DOHH2 (cell line): ENCODE data around the gene CMTM4.

ENCODE experiments used
- H3F3A ChIP-seq: fragments of 200-600 bp; sonication (generic), shearing (Covaris generic); 2 replicates; pipeline ENCODE4 v1.6.0; 2016; ENCODE audit warnings: antibody characterized with exemption, mild to moderate bottlenecking; ENCODE audit not compliant: control insufficient read depth, insufficient read depth
- H3K27ac ChIP-seq: fragments of 200-600 bp; sonication (generic); 2 replicates; pipeline ENCODE4 v1.5.1; 2014; ENCODE audit warnings: low read depth, mild to moderate bottlenecking, low read length, moderate library complexity
- H3K27me3 ChIP-seq: fragments of 200-600 bp; sonication (generic); 2 replicates; pipeline ENCODE4 v1.6.1; 2014; ENCODE audit warnings: mild to moderate bottlenecking, low read length, mixed read lengths; ENCODE audit not compliant: control insufficient read depth
- H3K36me3 ChIP-seq: fragments of 200-600 bp; sonication (generic); 2 replicates; pipeline ENCODE4 v1.6.1; 2014; ENCODE audit warnings: mild to moderate bottlenecking, low read length, moderate library complexity, mixed read lengths; ENCODE audit not compliant: control insufficient read depth
- H3K4me1 ChIP-seq: fragments of 200-600 bp; sonication (generic); 2 replicates; pipeline ENCODE4 v1.6.1; 2014; ENCODE audit warnings: mild to moderate bottlenecking, low read length, mixed read lengths; ENCODE audit not compliant: control insufficient read depth
- H3K4me2 ChIP-seq: fragments of 200-600 bp; sonication (generic); 2 replicates; pipeline ENCODE4 v1.6.0; 2014; ENCODE audit warnings: mild to moderate bottlenecking, low read length, moderate library complexity
- H3K4me3 ChIP-seq: fragments of 200-600 bp; sonication (generic); 2 replicates; pipeline ENCODE4 v1.5.1; 2014; ENCODE audit warnings: mild to moderate bottlenecking, low read length, mixed read lengths
- H3K79me2 ChIP-seq: fragments of 200-600 bp; sonication (generic); 2 replicates; pipeline ENCODE4 v1.6.1; 2014; ENCODE audit warnings: mild to moderate bottlenecking, low read length, mixed read lengths; ENCODE audit not compliant: control insufficient read depth
- H3K9me2 ChIP-seq: fragments of 200-600 bp; sonication (generic); replicated peaks from 2 replicates; pipeline ENCODE4 v1.6.1; 2014; ENCODE audit warnings: mild to moderate bottlenecking, low read length, mixed read lengths; ENCODE audit not compliant: control insufficient read depth
- H3K9me3 ChIP-seq: fragments of 200-600 bp; sonication (generic); 2 replicates; pipeline ENCODE4 v1.6.1; 2014; ENCODE audit warnings: antibody characterized with exemption, low read length, mixed read lengths; ENCODE audit not compliant: control insufficient read depth, insufficient read depth
- H4K20me1 ChIP-seq: fragments of 200-600 bp; sonication (generic); 2 replicates; pipeline ENCODE4 v1.6.0; 2014; ENCODE audit warnings: low read depth, mild to moderate bottlenecking, antibody characterized with exemption, low read length, moderate library complexity; ENCODE audit not compliant: control insufficient read depth, insufficient read depth
- EZH2phosphoT487 ChIP-seq: fragments of 200-600 bp; sonication (generic); IDR thresholded peaks from 2 replicates; pipeline ENCODE4 v1.6.1; 2017; ENCODE audit warnings: borderline replicate concordance, mild to moderate bottlenecking, antibody characterized with exemption, low read length, moderate library complexity, mixed read lengths
- TF ChIP-seq, protein P1 (sequence below): fragments of 200-600 bp; sonication (generic); IDR thresholded peaks from one replicate; pipeline ENCODE4 v1.5.1; 2014; ENCODE audit warnings: antibody characterized with exemption, mild to moderate bottlenecking, low read depth, low read length; ENCODE audit not compliant: poor library complexity, severe bottlenecking

The CMTM4 gene

DNA sequence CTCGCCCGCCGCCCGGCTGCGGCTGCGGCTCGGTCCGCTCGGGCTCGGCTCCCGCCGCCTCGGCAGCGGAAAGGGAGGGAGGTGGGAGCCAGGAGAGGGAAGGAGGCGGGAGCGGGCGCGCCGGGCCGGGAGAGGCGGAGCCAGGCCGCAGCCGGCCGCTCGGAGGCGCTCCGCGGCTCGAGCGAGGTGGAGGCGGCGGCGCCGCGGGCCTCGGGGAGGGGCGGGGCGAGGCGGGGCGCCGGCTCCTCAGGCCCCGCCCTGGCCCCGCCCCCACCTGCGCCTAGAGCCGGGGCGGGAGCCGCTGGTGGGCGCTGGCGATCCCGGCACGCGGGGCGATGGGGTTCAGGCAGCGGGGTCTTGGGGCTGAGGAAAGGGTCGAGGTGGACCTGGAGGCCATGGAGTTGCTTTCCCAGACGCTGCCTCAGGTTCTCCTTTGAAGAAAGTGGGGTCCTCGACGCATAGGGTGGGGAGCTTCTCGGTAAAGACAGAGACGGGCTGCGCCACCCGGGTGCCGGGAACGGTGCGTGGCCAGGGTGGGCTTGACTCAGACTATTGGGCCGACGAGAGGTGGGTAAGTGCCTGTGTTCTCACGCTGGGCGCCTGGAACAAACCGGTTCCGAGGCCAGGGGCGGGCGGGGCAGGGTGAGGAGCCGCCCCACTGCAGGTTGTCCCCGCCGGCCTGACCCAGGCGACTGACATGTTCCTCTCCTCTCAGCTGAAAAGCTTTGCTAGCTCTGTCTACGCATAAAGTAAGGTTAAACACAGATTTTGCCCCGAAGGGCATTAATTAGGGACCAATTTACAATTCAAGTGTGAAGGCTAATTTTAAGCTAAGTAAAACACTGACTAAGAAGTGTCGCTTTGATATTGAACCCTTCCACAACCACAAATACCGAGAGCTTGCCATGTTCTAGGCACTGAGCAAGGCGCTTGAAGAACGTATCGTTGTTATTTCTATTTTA lies at the start of gene CMTM4:
CMTM4 (minus strand) TSS at position 75 of the 962 bp plus-strand sequence. CDS start 218 bp downstream, outside the sequence.
- H3K27me3 ChIP-seq: peaks cover 25% of the 10 kb centered on the region
- H3F3A ChIP-seq: no peaks in the 10 kb centered on the region
- 0 out of 2 replicates have a peak, but pooled peaks cover 3% of the 10 kb centered on the region for H4K20me1 ChIP-seq
- H3K4me1 ChIP-seq: peaks cover 28% of the 10 kb centered on the region
- no peaks in the 10 kb centered on the region for H3K9me3 ChIP-seq
- H3K27ac ChIP-seq: no peak within 1 kb of the TSS
- H3K9me2 ChIP-seq: no peaks in the 10 kb centered on the region
- H3K4me2 ChIP-seq: peak within 1 kb of the TSS; percentile 82
- H3K36me3 ChIP-seq: no peaks in the 10 kb centered on the region
- peak within 1 kb of the TSS; percentile 72 for H3K4me3 ChIP-seq
- TF ChIP-seq, protein P1, sequence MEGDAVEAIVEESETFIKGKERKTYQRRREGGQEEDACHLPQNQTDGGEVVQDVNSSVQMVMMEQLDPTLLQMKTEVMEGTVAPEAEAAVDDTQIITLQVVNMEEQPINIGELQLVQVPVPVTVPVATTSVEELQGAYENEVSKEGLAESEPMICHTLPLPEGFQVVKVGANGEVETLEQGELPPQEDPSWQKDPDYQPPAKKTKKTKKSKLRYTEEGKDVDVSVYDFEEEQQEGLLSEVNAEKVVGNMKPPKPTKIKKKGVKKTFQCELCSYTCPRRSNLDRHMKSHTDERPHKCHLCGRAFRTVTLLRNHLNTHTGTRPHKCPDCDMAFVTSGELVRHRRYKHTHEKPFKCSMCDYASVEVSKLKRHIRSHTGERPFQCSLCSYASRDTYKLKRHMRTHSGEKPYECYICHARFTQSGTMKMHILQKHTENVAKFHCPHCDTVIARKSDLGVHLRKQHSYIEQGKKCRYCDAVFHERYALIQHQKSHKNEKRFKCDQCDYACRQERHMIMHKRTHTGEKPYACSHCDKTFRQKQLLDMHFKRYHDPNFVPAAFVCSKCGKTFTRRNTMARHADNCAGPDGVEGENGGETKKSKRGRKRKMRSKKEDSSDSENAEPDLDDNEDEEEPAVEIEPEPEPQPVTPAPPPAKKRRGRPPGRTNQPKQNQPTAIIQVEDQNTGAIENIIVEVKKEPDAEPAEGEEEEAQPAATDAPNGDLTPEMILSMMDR: peak; percentile 50
- peak; percentile 89; the same call in 1 of the 2 replicates for TF ChIP-seq EZH2phosphoT487
- no peaks in the 10 kb centered on the region for H3K79me2 ChIP-seq

- peaks cover 12% of the 10 kb centered on the region for H4K20me1 ChIP-seq
- H3K9me2 ChIP-seq: no peaks in the 10 kb centered on the region
- no peak overlapping the region for H3K4me2 ChIP-seq
- no peak for TF ChIP-seq EZH2phosphoT487
- TF ChIP-seq, protein P1: no peak
- peaks cover 17% of the 10 kb centered on the region for H3K4me1 ChIP-seq
- H3K27me3 ChIP-seq: no peaks in the 10 kb centered on the region
- H3K36me3 ChIP-seq: peaks cover 79% of the 10 kb centered on the region
- H3F3A ChIP-seq: 0 out of 2 replicates have a peak, but pooled peaks cover 3% of the 10 kb centered on the region
- H3K27ac ChIP-seq: no peak overlapping the region
- no peak overlapping the region for H3K4me3 ChIP-seq
- H3K79me2 ChIP-seq: peaks cover 51% of the 10 kb centered on the region
- H3K9me3 ChIP-seq: no peaks in the 10 kb centered on the region
Measured at GRCh38 chr16:66746048-66746447, 49.5 kb upstream of the CMTM4 start.

DNA sequence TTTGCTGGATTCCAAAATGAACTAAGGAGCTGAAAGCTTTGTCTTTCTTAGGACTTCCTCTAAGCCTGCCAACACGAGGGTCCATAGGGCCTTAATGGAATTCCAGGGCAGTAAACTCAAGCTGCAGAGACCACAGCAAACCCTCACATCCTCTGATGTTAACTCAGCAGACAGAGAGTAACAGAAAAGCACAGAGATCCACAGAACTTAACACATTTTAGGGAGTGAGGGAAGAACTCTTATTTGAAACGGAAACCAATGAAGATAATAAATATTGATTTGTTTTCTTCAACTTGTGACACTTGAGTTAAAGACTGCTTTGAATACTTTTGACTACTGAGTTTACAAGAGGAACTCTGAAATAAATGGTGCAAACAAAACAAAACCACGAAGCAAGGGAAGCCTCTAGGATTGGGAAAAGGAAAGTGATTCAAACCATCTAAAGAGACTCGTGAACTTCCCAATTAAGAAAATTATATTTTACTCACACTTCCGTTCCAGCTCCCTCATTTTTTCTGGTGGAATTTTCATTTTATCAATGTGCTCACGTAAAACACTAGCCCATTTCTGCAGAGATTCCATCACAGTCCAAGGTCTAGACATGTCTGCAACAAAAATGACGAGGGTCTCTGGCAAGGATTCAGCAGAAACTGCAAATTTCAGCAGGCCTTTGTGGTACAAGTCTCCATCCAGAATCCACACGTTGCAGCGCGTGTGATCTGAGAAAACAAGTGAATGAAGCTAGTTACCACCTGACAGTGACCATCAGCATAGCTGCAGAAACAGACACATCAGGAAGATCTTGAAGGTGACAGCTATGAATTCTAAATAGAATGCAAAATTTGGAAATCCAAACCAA lies 45.6 kb upstream of the CMTM4 start:
- Histone ChIP-seq H3K36me3 (peaks cover 82% of the 10 kb centered on the region), H3K4me1 (no peaks in the 10 kb centered on the region), H3K4me3 (no peak overlapping the region), H4K20me1 (peaks cover 3% of the 10 kb centered on the region; the same call in 1 of the 2 replicates), H3K9me2 (no peaks in the 10 kb centered on the region), H3K4me2 (no peak overlapping the region), H3K27me3 (no peaks in the 10 kb centered on the region), H3F3A (0 out of 2 replicates have a peak, but pooled peaks cover 4% of the 10 kb centered on the region), H3K27ac (no peak overlapping the region), H3K9me3 (no peaks in the 10 kb centered on the region), H3K79me2 (peaks cover 37% of the 10 kb centered on the region)
- TF ChIP-seq EZH2phosphoT487: no peak
- TF ChIP-seq, protein P1: no peak
